Activated CD8-positive, alpha-beta T cell treated with anti-CD3 and anti-CD28 coated beads for 36 hours (primary cell): ENCODE data around the gene EEPD1. TPM values are rescaled to one million over a fixed set of nuclear protein-coding genes. Genes with fewer than 3 reads are reported as not detected.

Source experiments
- ATAC-seq: fragments of 200-7000 bp; cut with Tn5 transposase; one replicate; pipeline ENCODE4 v1.10.0; 2021; ENCODE audit warnings: mild to moderate bottlenecking, moderate library complexity
- CTCF ChIA-PET: fragments of 350-600 bp; sonication (Branson Sonifier 250); formaldehyde crosslinking; loops from one replicate; lab custom pipeline; 2021; ENCODE audit warnings: antibody characterized with exemption; lab: Charles Lee
- POLR2A ChIA-PET: fragments of 350-600 bp; sonication (Branson Sonifier 250); formaldehyde crosslinking; loops from one replicate; lab custom pipeline; 2021; ENCODE audit warnings: antibody characterized with exemption; lab: Charles Lee
- DNase-seq: peaks from one replicate; pipeline ENCODE4 v3.0.0-alpha.2; 2020
- H3K27ac Mint-ChIP-seq: one replicate; pipeline ENCODE4 v1.8.0; 2021; ENCODE audit warnings: mild to moderate bottlenecking, mixed read lengths
- H3K27me3 Mint-ChIP-seq: one replicate; pipeline ENCODE4 v1.8.0; 2021; ENCODE audit warnings: mixed read lengths
- H3K36me3 Mint-ChIP-seq: one replicate; pipeline ENCODE4 v1.8.0; 2021; ENCODE audit warnings: low read depth, mixed read lengths
- H3K4me1 Mint-ChIP-seq: one replicate; pipeline ENCODE4 v1.8.0; 2021; ENCODE audit warnings: low read depth, mixed read lengths
- H3K4me3 Mint-ChIP-seq: one replicate; pipeline ENCODE4 v1.8.0; 2021; ENCODE audit warnings: mild to moderate bottlenecking, moderate library complexity, mixed read lengths
- H3K9me3 Mint-ChIP-seq: one replicate; pipeline ENCODE4 v1.8.0; 2021; ENCODE audit warnings: mixed read lengths
- intact Hi-C: fragments of 100-400 bp; cut with micrococcal nuclease; formaldehyde crosslinking; loops from one replicate; pipeline ENCODE4 v1.10.0; 2022
- total RNA-seq, 2 experiments: library from RNA; stranded (reverse); gene quantifications; one replicate each; pipeline ENCODE4 v1.2.3, GENCODE V29; 2021
- TF ChIP-seq, protein P1 (sequence below): fragments of 200-600 bp; IDR thresholded peaks from one replicate; pipeline ENCODE4 v1.8.0; 2022; ENCODE audit warnings: antibody characterized with exemption, mild to moderate bottlenecking

Gene EEPD1
- total RNA-seq, 2 experiments from 2014 or later = 0.76 to 0.90 TPM

- Mint-ChIP-seq H3K4me3 (no peak overlapping the region), H3K27me3 (no peaks in the 10 kb centered on the region), H3K27ac (no peak overlapping the region), H3K4me1 (no peaks in the 10 kb centered on the region), H3K9me3 (no peaks in the 10 kb centered on the region), H3K36me3 (no peaks in the 10 kb centered on the region)
- ChIA-PET POLR2A (no interaction called here), CTCF (no interaction called here)
- DNase-seq (no peak), ATAC-seq (no peak)
- TF ChIP-seq, protein P1, sequence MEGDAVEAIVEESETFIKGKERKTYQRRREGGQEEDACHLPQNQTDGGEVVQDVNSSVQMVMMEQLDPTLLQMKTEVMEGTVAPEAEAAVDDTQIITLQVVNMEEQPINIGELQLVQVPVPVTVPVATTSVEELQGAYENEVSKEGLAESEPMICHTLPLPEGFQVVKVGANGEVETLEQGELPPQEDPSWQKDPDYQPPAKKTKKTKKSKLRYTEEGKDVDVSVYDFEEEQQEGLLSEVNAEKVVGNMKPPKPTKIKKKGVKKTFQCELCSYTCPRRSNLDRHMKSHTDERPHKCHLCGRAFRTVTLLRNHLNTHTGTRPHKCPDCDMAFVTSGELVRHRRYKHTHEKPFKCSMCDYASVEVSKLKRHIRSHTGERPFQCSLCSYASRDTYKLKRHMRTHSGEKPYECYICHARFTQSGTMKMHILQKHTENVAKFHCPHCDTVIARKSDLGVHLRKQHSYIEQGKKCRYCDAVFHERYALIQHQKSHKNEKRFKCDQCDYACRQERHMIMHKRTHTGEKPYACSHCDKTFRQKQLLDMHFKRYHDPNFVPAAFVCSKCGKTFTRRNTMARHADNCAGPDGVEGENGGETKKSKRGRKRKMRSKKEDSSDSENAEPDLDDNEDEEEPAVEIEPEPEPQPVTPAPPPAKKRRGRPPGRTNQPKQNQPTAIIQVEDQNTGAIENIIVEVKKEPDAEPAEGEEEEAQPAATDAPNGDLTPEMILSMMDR = no peak
- intact Hi-C loops = no loop called here
Measured at GRCh38 chr7:36348771-36349170, 195.7 kb downstream of the EEPD1 start.

DNA sequence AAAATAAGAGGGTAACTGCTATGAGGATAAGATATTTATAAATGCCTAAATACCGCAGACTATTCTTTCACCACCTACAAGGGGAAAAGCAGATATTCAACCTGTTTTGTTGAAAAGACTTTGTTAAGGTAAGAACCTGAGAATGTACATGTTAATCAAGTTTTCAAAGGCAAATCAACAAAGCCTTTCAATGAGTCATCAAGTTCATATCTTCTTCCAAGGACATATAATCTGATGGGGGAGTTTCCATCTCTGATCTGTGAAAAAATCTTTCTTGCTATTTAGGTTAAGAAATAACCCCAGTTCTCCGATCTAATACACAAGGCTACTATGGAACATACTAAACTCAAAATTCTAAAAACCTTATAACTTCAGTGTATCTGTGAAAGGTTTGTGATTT is 196.6 kb downstream of the EEPD1 start:
- no peaks in the 10 kb centered on the region for H3K36me3 Mint-ChIP-seq
- no peaks in the 10 kb centered on the region for H3K9me3 Mint-ChIP-seq
- CTCF ChIA-PET = interaction anchor here (1.0 kb wide), 1 partner anchor 10 kb away, joined by 3 read pairs; no protein-coding TSS in a partner anchor
- H3K27me3 Mint-ChIP-seq = no peaks in the 10 kb centered on the region
- intact Hi-C loops = no loop called here
- H3K4me3 Mint-ChIP-seq = no peak overlapping the region
- TF ChIP-seq, protein P1 = no peak
- POLR2A ChIA-PET = no interaction called here
- no peak for DNase-seq
- no peak for ATAC-seq
- H3K27ac Mint-ChIP-seq = no peak overlapping the region
- H3K4me1 Mint-ChIP-seq = no peaks in the 10 kb centered on the region

Other genes with a start within 250 kb of the EEPD1 start
- 10 to 100 TPM; 38.1 to 45.0 TPM for gene ANLN, start 236.6 kb downstream of the EEPD1 start, total RNA-seq